HG03378 (cell line): Measurements from ENCODE around the gene FCGR3B.
"Not testable (repeated sequence)": the region's sequence is repeated elsewhere in the genome, so short reads cannot be mapped to it uniquely, and the experiment has no call there.

Source experiments
- ATAC-seq: cut with Tn5 transposase; IDR thresholded peaks from one replicate; pipeline ENCODE4 v1.9.1; 2021; ENCODE audit warnings: mild to moderate bottlenecking, moderate library complexity; ENCODE audit not compliant: unreplicated experiment

The FCGR3B gene

GRCh38 chr1:161639203-161639602 is 8.2 kb upstream of the FCGR3B start:
- not testable (repeated sequence) for ATAC-seq

- ATAC-seq: not testable (repeated sequence)
Measured at GRCh38 chr1:161638251-161638993, 7.4 kb upstream of the FCGR3B start.

- not testable (repeated sequence) for ATAC-seq
Measured at GRCh38 chr1:161636976-161637375, 6.0 kb upstream of the FCGR3B start.

- ATAC-seq: not testable (repeated sequence)
Measured at GRCh38 chr1:161636189-161636782, 5.3 kb upstream of the FCGR3B start.

- ATAC-seq: not testable (repeated sequence)
Measured at GRCh38 chr1:161634993-161635392, 4.0 kb upstream of the FCGR3B start.

- ATAC-seq: not testable (repeated sequence)
Measured at GRCh38 chr1:161630128-161630742, 741 bp downstream of the FCGR3B start.

- not testable (repeated sequence) for ATAC-seq
Measured at GRCh38 chr1:161626445-161627146, 4.4 kb downstream of the FCGR3B start.

GRCh38 chr1:161624605-161625004 is 6.4 kb downstream of the FCGR3B start:
- ATAC-seq: not testable (repeated sequence)

- ATAC-seq: peak; percentile 44
Measured at GRCh38 chr1:161623401-161624051, 7.5 kb downstream of the FCGR3B start.

- peak; percentile 27 for ATAC-seq
Measured at GRCh38 chr1:161622054-161622453, 8.9 kb downstream of the FCGR3B start.

GRCh38 chr1:161621181-161622000 is 9.6 kb downstream of the FCGR3B start:
- peak; percentile 60 for ATAC-seq

- ATAC-seq: not testable (repeated sequence)
Measured at GRCh38 chr1:161620399-161620798, 10.6 kb downstream of the FCGR3B start.

GRCh38 chr1:161618517-161618916 is 12.5 kb downstream of the FCGR3B start:
- ATAC-seq: not testable (repeated sequence)

GRCh38 chr1:161616417-161616816 is 14.6 kb downstream of the FCGR3B start:
- ATAC-seq: not testable (repeated sequence)

GRCh38 chr1:161613142-161613514 is 17.8 kb downstream of the FCGR3B start:
- ATAC-seq: not testable (repeated sequence)

- ATAC-seq: peak; percentile 84
Measured at GRCh38 chr1:161612322-161613141, 18.4 kb downstream of the FCGR3B start.

GRCh38 chr1:161611866-161612321 is 19.1 kb downstream of the FCGR3B start:
- ATAC-seq: not testable (repeated sequence)

- ATAC-seq: not testable (repeated sequence)
Measured at GRCh38 chr1:161610198-161610597, 20.8 kb downstream of the FCGR3B start.
